Measurements from ENCODE around the gene PCDHGB4. TPM values are rescaled to one million over a fixed set of nuclear protein-coding genes. Genes with fewer than 3 reads are reported as not detected.
A peak's percentile ranks its signal among the peaks of the same experiment; 100 is the strongest.
"Not testable (repeated sequence)": the region's sequence is repeated elsewhere in the genome, so short reads cannot be mapped to it uniquely, and the experiment has no call there.

The PCDHGB4 gene
- total RNA-seq: 6.1 TPM
- polyA plus RNA-seq (ENCODE audit: insufficient read depth, low read depth, low replicate concordance): 1.0 TPM
- long read RNA-seq, donor 1, full-length matches to known transcripts: 1 of 1 reads
- long read RNA-seq, donor 1, partial matches to known transcripts: 0 of 1 reads
- long read RNA-seq, donor 1, other reads (novel, unspliced or antisense): 0 of 1 reads
- long read RNA-seq, donor 2, full-length matches to known transcripts: 2 of 2 reads
- long read RNA-seq, donor 2, partial matches to known transcripts: 0 of 2 reads
- long read RNA-seq, donor 2, other reads (novel, unspliced or antisense): 0 of 2 reads
- long read RNA-seq, donor 3, full-length matches to known transcripts: 5 of 5 reads
- long read RNA-seq, donor 3, partial matches to known transcripts: 0 of 5 reads
- long read RNA-seq, donor 3, other reads (novel, unspliced or antisense): 0 of 5 reads
- long read RNA-seq, donor 4: 0 reads
- long read RNA-seq, donor 5: 0 reads
- long read RNA-seq, donor 6: 0 reads
- long read RNA-seq, donor 7, full-length matches to known transcripts: 2 of 2 reads
- long read RNA-seq, donor 7, partial matches to known transcripts: 0 of 2 reads
- long read RNA-seq, donor 7, other reads (novel, unspliced or antisense): 0 of 2 reads
- long read RNA-seq, donor 8, full-length matches to known transcripts: 1 of 1 reads
- long read RNA-seq, donor 8, partial matches to known transcripts: 0 of 1 reads
- long read RNA-seq, donor 8, other reads (novel, unspliced or antisense): 0 of 1 reads
- long read RNA-seq, donor 9, full-length matches to known transcripts: 1 of 1 reads
- long read RNA-seq, donor 9, partial matches to known transcripts: 0 of 1 reads
- long read RNA-seq, donor 9, other reads (novel, unspliced or antisense): 0 of 1 reads
- long read RNA-seq, donor 10, full-length matches to known transcripts: 4 of 4 reads
- long read RNA-seq, donor 10, partial matches to known transcripts: 0 of 4 reads
- long read RNA-seq, donor 10, other reads (novel, unspliced or antisense): 0 of 4 reads

GRCh38 chr5:141387557-141388311 is at the start of gene PCDHGB4:
TSS of gene PCDHGB4 (plus strand) at chr5:141387698. CDS start at chr5:141387885, 187 bp downstream.
- peaks cover 4 to 85% (median 19%) of the 10 kb centered on the region in 3 donors for H3K9me3 ChIP-seq (ENCODE audit: control insufficient read depth in 2 of 3, insufficient read depth in 1 of 3, low read length in 3 of 3)
- H3K9ac ChIP-seq (ENCODE audit: low read length in 3 of 3); H3K36me3 ChIP-seq (ENCODE audit: control insufficient read depth in 2 of 3, insufficient read depth in 3 of 3, low read length in 3 of 3); FAIRE-seq; H3K27ac ChIP-seq (ENCODE audit: low read depth in 2 of 2, low read length in 2 of 2); H3K27me3 ChIP-seq (ENCODE audit: control insufficient read depth, insufficient read depth, low read length); intact Hi-C loops (cut with DNase I); H3K4me1 ChIP-seq (ENCODE audit: control insufficient read depth in 2 of 3, insufficient read depth in 2 of 3, low read depth in 1 of 3, low read length in 3 of 3): not testable (repeated sequence)
- peak in 3 of 5 donors; percentile 29 to 48 (median 33) for DNase-seq
- TF ChIP-seq, protein P1, sequence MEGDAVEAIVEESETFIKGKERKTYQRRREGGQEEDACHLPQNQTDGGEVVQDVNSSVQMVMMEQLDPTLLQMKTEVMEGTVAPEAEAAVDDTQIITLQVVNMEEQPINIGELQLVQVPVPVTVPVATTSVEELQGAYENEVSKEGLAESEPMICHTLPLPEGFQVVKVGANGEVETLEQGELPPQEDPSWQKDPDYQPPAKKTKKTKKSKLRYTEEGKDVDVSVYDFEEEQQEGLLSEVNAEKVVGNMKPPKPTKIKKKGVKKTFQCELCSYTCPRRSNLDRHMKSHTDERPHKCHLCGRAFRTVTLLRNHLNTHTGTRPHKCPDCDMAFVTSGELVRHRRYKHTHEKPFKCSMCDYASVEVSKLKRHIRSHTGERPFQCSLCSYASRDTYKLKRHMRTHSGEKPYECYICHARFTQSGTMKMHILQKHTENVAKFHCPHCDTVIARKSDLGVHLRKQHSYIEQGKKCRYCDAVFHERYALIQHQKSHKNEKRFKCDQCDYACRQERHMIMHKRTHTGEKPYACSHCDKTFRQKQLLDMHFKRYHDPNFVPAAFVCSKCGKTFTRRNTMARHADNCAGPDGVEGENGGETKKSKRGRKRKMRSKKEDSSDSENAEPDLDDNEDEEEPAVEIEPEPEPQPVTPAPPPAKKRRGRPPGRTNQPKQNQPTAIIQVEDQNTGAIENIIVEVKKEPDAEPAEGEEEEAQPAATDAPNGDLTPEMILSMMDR (IDR thresholded peaks at IDR 0.05; ENCODE audit: borderline replicate concordance, extremely low read depth, insufficient read depth): peak; percentile 28
- H3K4me3 ChIP-seq (ENCODE audit: low read length in 3 of 3): peak within 1 kb of the TSS in 2 of 3 donors; percentile 23 to 25

DNA sequence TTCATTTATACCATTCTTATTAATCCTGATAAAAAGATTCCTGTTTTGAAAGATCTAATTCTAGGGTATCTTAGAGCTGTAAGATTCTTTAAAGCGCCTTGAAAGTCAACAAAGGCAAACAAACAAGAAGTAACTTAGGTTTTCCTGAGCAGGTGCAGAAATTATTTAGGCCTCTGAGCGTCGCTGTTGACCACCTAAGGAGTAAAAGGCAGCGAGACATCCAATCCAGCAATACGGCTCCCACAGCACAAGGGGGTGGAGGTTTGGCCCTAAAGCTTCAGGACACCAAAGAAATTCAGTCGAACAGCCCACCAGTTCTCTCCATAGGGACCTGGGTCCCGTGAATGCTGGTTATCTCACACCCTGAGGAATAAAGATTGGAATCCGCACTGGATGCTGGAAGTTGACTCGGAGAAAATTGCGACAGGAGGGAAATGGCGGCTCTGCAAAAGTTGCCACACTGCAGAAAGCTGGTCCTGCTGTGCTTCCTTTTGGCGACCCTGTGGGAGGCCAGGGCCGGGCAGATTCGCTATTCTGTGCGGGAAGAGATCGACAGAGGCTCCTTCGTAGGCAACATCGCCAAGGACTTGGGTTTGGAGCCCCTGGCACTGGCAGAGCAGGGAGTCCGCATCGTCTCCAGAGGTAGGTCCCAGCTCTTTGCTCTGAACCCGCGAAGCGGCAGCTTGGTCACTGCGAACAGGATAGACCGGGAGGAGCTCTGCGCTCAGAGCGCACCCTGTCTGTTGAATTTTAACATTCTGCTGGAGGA is 48.8 kb upstream of the PCDHGB4 start, which contains the start of gene PCDHGA2:
Gene PCDHGA2, plus strand, starts transcription at position 223 of the 769 bp plus-strand sequence.
- intact Hi-C loops (cut with DNase I): no loop called here
- TF ChIP-seq, protein P1 (IDR thresholded peaks at IDR 0.05; ENCODE audit: borderline replicate concordance, extremely low read depth, insufficient read depth): peak; percentile 18
- Histone ChIP-seq H3K27ac (ENCODE audit: low read depth in 2 of 2, low read length in 2 of 2) (no peak within 1 kb of the TSS), H3K4me3 (ENCODE audit: low read length in 3 of 3) (peak within 1 kb of the TSS; percentile 31 to 55 (median 42)), H3K27me3 (ENCODE audit: control insufficient read depth, insufficient read depth, low read length) (no peaks in the 10 kb centered on the region), H3K4me1 (ENCODE audit: control insufficient read depth in 2 of 3, insufficient read depth in 2 of 3, low read depth in 1 of 3, low read length in 3 of 3) (no peaks in the 10 kb centered on the region), H3K9ac (ENCODE audit: low read length in 3 of 3) (no peak within 1 kb of the TSS), H3K9me3 (ENCODE audit: control insufficient read depth in 2 of 3, insufficient read depth in 1 of 3, low read length in 3 of 3) (peaks cover 0 to 56% (median 26%) of the 10 kb centered on the region in 3 donors), H3K36me3 (ENCODE audit: control insufficient read depth in 2 of 3, insufficient read depth in 3 of 3, low read length in 3 of 3) (no peaks in the 10 kb centered on the region)
- DNase-seq (peak in 3 of 5 donors; percentile 57 to 80 (median 76)), FAIRE-seq (no peak)

- H3K36me3 ChIP-seq (ENCODE audit: control insufficient read depth in 2 of 3, insufficient read depth in 3 of 3, low read length in 3 of 3); H3K9ac ChIP-seq (ENCODE audit: low read length in 3 of 3); DNase-seq; H3K27ac ChIP-seq (ENCODE audit: low read depth in 2 of 2, low read length in 2 of 2); FAIRE-seq; intact Hi-C loops (cut with DNase I); H3K4me1 ChIP-seq (ENCODE audit: control insufficient read depth in 2 of 3, insufficient read depth in 2 of 3, low read depth in 1 of 3, low read length in 3 of 3); H3K4me3 ChIP-seq (ENCODE audit: low read length in 3 of 3); H3K27me3 ChIP-seq (ENCODE audit: control insufficient read depth, insufficient read depth, low read length): not testable (repeated sequence)
- H3K9me3 ChIP-seq (ENCODE audit: control insufficient read depth in 2 of 3, insufficient read depth in 1 of 3, low read length in 3 of 3): peaks cover 2 to 66% (median 24%) of the 10 kb centered on the region in 3 donors
Measured at GRCh38 chr5:141340781-141341354, 46.6 kb upstream of the PCDHGB4 start.

Measured in kidney (tissue), 22 donors.